ENCODE measurements around the gene LNX2.
A peak's percentile ranks its signal among the peaks of the same experiment; 100 is the strongest.
"Not testable (repeated sequence)": the region's sequence is repeated elsewhere in the genome, so short reads cannot be mapped to it uniquely, and the experiment has no call there.

LNX2 gene

DNA sequence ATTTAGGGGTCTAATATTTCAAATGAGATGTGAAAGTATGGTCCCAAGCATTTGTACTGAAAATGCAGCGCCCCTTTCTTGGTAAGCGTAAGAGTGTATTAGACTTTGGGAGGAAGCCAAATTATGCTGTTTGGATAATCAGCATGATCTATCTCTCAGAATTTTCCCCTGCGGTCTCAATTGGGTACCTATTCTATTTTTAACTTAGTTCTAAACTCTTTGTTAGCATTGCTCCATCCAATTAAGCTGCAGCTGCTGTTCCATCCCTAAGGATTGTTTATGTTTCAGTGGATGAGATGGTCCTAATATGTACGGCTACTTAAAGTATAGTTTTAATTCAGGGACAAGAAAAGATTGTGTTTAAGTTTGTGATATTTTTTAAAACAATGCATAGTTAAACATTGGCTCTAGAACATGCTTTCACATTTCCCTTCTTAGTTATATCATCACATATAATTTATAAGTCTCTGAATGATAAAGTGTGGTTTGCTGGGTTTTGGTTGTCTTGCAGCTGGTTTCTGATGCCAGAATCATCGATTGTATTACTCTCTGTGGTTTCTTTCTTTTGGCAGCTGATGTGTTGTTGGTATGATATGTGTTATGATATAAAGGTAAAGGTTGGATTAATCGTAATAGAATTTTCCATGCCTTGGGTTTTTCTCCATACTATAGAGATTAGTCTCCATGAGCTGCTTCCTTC lies 16.4 kb upstream of the LNX2 start:
- no peak for DNase-seq (ENCODE audit: low spot score)

DNA sequence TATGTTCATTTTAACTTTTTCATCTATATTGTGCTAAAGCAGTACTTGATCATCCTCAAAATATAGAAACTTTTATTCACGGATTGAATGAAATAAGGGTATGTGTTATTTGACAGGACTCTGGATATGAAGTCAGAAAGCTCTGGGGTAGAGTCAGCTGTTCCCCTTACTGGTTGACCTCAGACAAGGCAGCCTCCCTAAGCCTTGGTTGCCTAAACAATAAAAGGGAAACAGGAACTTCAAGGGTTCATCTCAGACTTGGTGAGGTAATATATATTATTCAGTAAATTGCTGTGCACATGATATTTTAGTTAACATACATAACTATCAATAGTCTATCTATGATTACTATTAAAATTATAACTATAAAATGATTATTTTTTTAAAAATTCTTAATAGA lies 14.9 kb upstream of the LNX2 start:
- no peak for DNase-seq (ENCODE audit: low spot score)

GRCh38 chr13:27634791-27635190 lies 14.5 kb upstream of the LNX2 start:
- no peak for DNase-seq (ENCODE audit: low spot score)

DNA sequence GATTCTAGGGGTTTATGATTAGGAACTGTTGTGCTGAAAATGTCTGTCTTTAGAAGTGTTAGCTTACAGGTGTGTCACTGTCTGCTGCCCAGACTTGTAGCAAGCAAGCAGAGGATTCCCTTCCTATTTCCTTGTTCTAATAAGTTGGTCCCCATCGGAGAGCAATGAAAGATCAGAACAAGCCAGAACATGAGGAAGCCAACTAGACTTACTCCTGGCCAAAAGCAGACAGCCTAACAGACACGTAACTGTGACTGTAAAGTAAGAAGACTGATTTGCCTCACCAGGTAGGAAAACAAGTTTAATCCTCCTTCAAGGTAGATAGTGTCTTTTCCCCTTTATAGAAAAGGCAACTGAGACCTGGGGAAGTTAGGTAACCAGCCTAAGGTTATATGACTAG lies 13.9 kb upstream of the LNX2 start:
- DNase-seq (ENCODE audit: low spot score): no peak

- no peak for DNase-seq (ENCODE audit: low spot score)
Observed at GRCh38 chr13:27632648-27633047, 12.3 kb upstream of the LNX2 start.

DNA sequence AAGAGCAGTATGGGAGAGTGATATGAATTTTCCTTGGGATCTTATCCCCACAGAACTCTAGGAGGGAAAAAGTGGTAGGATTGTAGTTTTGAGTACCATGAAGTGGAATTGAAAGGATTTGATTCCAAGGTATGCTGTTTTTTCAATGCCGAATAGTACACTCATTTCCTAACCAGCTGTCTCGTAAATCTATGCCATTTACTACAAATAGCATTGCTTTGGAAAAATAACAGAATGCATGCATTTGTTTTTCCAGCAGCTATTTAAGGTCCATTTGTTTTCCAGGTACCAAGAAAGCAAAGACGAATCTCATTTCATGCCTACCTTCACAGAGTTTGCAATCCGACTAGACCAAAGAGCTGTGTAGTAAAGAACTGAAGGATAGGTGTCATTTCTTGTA lies 11.9 kb upstream of the LNX2 start:
- no peak for DNase-seq (ENCODE audit: low spot score)

DNA sequence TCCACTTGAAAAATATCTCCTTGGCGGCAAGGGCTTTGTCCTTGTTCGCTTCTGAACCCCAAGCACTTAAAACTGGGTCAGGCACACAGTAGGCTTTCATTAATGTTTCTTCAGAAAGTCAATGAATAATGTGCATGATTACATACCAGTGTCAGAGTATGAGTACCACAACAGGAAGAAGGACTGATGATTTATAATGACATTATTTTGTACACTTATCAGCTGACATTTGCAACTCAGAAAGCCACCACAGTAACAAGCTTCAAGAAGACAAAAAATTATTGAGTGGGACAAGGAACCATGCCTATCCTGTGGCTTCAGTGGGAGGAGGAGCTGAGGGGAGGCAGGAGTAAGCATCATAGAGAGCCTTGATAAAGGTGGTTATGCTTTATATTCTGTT lies 11.3 kb upstream of the LNX2 start:
- no peak for DNase-seq (ENCODE audit: low spot score)

DNA sequence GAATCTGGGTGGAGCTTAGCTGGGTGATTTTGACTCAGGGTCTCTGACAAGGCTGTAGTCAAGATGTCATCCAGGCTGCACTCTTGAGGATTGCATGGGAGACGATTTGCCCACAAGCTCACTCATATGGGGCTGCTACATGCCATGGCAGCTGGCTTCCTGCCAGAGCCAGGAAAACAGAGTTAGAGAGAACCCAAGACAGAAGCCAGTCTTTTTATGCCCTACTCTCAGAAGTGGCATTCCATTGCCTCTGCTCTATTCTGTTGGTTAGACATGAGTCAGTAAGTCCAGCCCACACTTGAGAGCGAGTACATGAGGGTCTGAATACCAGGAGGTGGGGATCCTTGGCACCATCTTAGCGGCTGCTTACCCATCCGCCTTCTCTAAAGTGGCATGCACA lies 10.8 kb upstream of the LNX2 start:
- DNase-seq (ENCODE audit: low spot score): no peak

DNA sequence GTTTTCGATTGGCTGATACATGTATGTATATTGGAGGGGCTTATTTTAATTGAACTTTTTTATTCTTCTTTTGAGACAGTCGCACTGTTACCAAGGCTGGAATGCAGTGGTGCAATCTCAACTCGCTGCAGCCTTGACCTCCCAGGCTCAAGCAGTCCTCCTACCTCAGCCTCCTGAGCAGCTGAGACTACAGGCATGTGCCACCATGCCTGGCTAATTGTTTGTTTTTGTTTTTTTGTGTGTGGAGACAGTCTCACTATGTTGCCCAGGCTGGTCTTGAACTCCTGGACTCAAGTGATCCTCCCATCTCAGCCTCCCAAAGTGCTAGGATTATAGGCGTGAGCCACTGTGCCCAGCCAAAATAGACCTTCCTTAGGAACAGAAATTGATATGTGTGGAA lies 8.4 kb upstream of the LNX2 start:
- not testable (repeated sequence) for DNase-seq (ENCODE audit: low spot score)

GRCh38 chr13:27628081-27628480 lies 7.8 kb upstream of the LNX2 start:
- no peak for DNase-seq (ENCODE audit: low spot score)

GRCh38 chr13:27627380-27627779 lies 7.1 kb upstream of the LNX2 start:
- DNase-seq (ENCODE audit: low spot score): no peak

GRCh38 chr13:27625839-27626238 lies 5.5 kb upstream of the LNX2 start:
- no peak for DNase-seq (ENCODE audit: low spot score)

GRCh38 chr13:27624071-27624470 lies 3.7 kb upstream of the LNX2 start:
- no peak for DNase-seq (ENCODE audit: low spot score)

DNA sequence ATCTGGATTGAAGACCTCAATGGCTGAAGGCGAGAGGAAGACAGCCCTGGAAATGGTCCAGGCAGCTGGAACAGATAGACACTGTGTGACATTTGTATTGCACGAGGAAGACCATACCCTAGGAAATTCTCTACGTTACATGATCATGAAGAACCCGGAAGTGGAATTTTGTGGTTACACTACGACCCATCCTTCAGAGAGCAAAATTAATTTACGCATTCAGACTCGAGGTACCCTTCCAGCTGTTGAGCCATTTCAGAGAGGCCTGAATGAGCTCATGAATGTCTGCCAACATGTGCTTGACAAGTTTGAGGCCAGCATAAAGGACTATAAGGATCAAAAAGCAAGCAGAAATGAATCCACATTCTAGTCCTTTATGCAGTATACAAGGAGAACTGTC lies 2.6 kb upstream of the LNX2 start:
- no peak for DNase-seq (ENCODE audit: low spot score)

- no peak for DNase-seq (ENCODE audit: low spot score)
Observed at GRCh38 chr13:27622102-27622820, 1.9 kb upstream of the LNX2 start.

DNA sequence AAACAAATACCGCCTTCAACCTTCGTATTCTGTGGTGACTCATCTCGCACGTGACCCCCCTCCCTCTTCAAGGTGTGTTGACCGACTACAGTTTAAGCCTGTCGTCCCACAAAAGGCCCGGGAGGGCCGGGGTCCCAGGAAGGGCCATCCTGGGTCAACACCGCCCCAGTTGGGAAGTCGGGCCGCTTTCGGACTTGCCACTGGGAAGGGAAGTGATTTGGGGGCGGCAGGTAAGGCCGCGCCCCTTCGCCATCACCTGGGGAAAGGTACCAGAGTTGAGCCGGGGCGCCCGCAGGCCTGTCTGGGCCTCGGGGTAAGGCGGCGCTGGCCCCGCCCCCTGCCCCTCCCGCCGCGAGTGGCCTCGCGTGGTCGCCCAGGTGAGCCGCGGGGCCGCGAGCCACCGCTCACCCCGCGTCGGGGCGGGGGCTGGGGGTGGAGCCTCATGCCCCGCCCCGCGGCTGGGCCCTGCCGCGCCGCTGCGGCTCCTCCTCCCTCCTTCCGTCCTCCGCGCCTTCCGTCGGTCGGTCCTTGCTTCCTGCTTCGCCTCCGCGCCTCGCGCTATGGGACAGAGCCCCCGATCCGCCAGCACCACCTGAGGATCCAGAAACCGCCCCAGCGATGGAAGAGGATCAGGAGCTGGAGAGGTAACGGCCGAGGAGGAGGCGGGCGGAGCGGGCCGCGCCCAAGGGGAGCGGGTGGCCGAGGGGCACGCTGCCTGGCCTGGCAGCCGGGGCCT lies 1.2 kb upstream of the LNX2 start, which contains the start of gene POLR1D:
Gene POLR1D, plus strand, starts transcription at position 527 of the 736 bp plus-strand sequence. Its CDS starts 92 bp downstream, at position 619.
- peak; percentile 94 for DNase-seq (ENCODE audit: low spot score)

GRCh38 chr13:27621116-27621365 lies 712 bp upstream of the LNX2 start:
- no peak for DNase-seq (ENCODE audit: low spot score)

DNA sequence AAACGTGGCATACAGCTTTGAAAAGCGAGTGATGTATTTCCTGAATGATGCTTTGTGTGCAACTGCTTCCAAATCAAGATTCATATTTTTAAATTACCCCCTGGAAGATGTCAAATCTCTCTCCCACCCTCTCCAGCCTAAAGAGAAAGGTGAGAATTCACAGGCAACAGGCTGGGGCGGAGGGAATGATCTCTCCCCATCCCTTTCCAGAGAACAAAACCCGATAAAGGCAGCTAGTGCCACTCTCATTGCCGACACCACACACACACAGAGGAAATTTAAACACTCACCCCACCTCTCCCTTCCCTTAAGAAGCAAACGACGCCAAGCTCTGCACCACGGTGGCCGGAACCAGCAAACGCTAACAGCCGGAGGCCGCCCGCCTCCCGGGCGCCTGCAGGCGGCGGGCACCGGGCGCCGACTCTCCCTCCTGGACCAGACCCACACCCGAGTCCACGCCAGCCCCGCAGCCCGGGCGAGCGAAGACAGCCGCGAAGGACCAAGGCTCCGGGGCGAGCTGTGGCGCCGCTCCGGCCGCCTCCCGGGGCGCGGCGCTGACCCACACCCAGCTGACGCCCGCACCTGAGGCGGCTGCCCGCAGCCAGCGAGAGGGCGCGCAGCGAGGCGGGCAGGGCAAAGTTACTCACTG lies 477 bp downstream of the LNX2 start:
- DNase-seq (ENCODE audit: low spot score): peak; percentile 57

DNA sequence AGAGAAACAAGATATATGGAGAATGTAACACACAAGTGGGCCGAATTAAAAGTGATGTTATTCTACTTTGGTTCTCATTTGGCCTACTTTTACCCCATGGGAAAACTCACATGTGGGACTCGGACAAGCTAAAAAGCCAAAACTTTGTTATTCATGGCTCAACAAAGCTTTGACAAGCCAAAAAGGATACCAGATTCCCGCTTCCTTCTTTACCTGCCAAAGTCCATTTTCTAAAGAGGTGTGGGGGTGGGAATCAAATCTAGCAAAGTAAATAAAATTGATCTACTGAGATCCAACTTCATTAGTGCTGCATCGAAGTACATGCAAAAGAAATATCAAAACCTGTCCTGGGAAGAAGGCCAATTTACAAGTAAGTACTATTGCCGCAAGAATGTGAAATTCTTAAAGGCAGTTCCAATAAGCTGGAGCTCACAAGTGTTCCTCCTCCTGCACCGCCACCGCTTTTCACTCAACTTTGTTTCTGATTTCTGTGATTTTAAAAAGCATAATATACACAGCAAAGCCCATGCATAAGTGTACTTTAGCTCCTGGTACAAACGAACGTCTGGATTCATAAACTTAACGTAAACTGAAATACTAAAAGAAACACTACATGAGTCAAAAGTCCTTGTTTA lies 1.1 kb downstream of the LNX2 start:
- no peak for DNase-seq (ENCODE audit: low spot score)

DNA sequence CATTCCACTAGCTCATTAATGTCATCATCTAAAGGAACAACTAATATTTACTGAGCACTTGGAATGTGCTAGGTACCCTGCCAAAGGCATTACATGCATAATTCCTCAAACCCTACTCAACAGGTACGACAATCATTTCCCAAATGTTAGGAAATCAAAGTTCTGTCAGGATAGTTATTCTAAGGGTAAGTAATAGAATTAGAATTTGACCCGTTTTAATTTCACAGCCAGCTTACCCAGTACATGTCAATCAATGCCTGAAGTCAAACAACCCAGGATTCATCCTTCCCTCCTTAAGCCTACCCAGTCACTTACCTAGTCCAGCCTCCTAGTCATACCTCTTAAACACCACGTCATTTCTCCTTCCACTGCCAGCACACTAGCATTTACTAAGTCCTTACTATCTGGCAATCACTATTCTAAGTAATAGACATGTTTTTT lies 2.4 kb downstream of the LNX2 start:
- no peak for DNase-seq (ENCODE audit: low spot score)

GRCh38 chr13:27613628-27614027 lies 6.7 kb downstream of the LNX2 start:
- no peak for DNase-seq (ENCODE audit: low spot score)

DNA sequence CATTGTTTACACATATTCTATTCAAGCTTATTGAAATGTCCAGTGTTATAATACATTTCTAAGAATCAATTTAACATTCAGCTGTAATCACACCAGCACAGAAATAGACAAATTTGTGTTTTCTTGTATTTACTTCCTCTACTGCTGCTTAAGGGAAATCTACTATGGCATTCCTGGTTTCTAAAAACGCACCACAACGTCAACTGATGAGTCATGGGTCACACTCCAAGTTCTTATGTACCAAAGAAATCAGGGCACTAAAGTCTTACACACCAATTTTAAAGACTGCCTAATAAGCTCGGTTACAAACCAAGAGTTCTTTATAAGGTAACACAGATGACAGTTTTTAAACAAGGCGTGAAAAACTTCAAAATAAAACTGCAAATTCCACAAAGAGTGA lies 13.2 kb downstream of the LNX2 start:
- no peak for DNase-seq (ENCODE audit: low spot score)
